Measurements from ENCODE around the gene KRT71. TPM values are rescaled to one million over a fixed set of nuclear protein-coding genes. Genes with fewer than 3 reads are reported as not detected.
A peak's percentile ranks its signal among the peaks of the same experiment; 100 is the strongest.

Gene KRT71
- total RNA-seq, 1 donor from 2014 or later: not detected

- intact Hi-C loops (cut with micrococcal nuclease): no loop called here
- H3K27ac ChIP-seq (replicated peaks): no peak overlapping the region
- no peaks in the 10 kb centered on the region for H3K4me1 ChIP-seq
- no peak for TF ChIP-seq CTCF (IDR thresholded peaks at IDR 0.05; ENCODE audit: borderline replicate concordance)
- no peaks in the 10 kb centered on the region for H3K36me3 ChIP-seq
- H3K27me3 ChIP-seq (ENCODE audit: low read depth): peaks cover 11% of the 10 kb centered on the region
- H3K4me3 ChIP-seq: no peak overlapping the region
- no peak for DNase-seq
- H3K9me3 ChIP-seq (replicated peaks): no peaks in the 10 kb centered on the region
These were observed 17.4 kb downstream of the KRT71 start for GRCh38 chr12:52535574-52535973.

GRCh38 chr12:52534482-52534881 lies 18.5 kb downstream of the KRT71 start:
- H3K27ac ChIP-seq (replicated peaks): no peak overlapping the region
- intact Hi-C loops (cut with micrococcal nuclease): no loop called here
- peak; percentile 20 for TF ChIP-seq CTCF (IDR thresholded peaks at IDR 0.05; ENCODE audit: borderline replicate concordance)
- H3K4me3 ChIP-seq: no peak overlapping the region
- H3K36me3 ChIP-seq: no peaks in the 10 kb centered on the region
- no peaks in the 10 kb centered on the region for H3K9me3 ChIP-seq (replicated peaks)
- no peaks in the 10 kb centered on the region for H3K4me1 ChIP-seq
- peaks cover 8% of the 10 kb centered on the region for H3K27me3 ChIP-seq (ENCODE audit: low read depth)
- DNase-seq: no peak

- no peak overlapping the region for H3K4me3 ChIP-seq
- no peaks in the 10 kb centered on the region for H3K9me3 ChIP-seq (replicated peaks)
- no peaks in the 10 kb centered on the region for H3K36me3 ChIP-seq
- intact Hi-C loops (cut with micrococcal nuclease): no loop called here
- peaks cover 8% of the 10 kb centered on the region for H3K27me3 ChIP-seq (ENCODE audit: low read depth)
- H3K27ac ChIP-seq (replicated peaks): no peak overlapping the region
- TF ChIP-seq CTCF (IDR thresholded peaks at IDR 0.05; ENCODE audit: borderline replicate concordance): no peak
- H3K4me1 ChIP-seq: no peaks in the 10 kb centered on the region
- DNase-seq: no peak
These were observed 19.1 kb downstream of the KRT71 start for GRCh38 chr12:52533686-52534470.

- Histone ChIP-seq H3K27me3 (ENCODE audit: low read depth) (peaks cover 8% of the 10 kb centered on the region), H3K36me3 (no peaks in the 10 kb centered on the region), H3K27ac (replicated peaks) (no peak overlapping the region), H3K4me1 (no peaks in the 10 kb centered on the region), H3K9me3 (replicated peaks) (no peaks in the 10 kb centered on the region), H3K4me3 (no peak overlapping the region)
- no peak for TF ChIP-seq CTCF (IDR thresholded peaks at IDR 0.05; ENCODE audit: borderline replicate concordance)
- intact Hi-C loops (cut with micrococcal nuclease): no loop called here
- DNase-seq: no peak
These were observed 20.3 kb downstream of the KRT71 start for GRCh38 chr12:52532636-52533035.

- Histone ChIP-seq H3K9me3 (replicated peaks) (no peaks in the 10 kb centered on the region), H3K36me3 (no peaks in the 10 kb centered on the region), H3K4me3 (no peak overlapping the region), H3K27ac (replicated peaks) (no peak overlapping the region), H3K27me3 (ENCODE audit: low read depth) (peaks cover 8% of the 10 kb centered on the region), H3K4me1 (no peaks in the 10 kb centered on the region)
- intact Hi-C loops (cut with micrococcal nuclease): no loop called here
- no peak for TF ChIP-seq CTCF (IDR thresholded peaks at IDR 0.05; ENCODE audit: borderline replicate concordance)
- no peak for DNase-seq
These were observed 21.2 kb downstream of the KRT71 start for GRCh38 chr12:52531566-52532300.

Data from left ventricle myocardium inferior (tissue), 1 donor.